Calu3 (cell line): ENCODE results near the gene PDXDC1. TPM values are rescaled to one million over a fixed set of nuclear protein-coding genes. Genes with fewer than 3 reads are reported as not detected.
"Not testable (repeated sequence)": the region's sequence is repeated elsewhere in the genome, so short reads cannot be mapped to it uniquely, and the experiment has no call there.

ENCODE experiments used
- BruUV-seq: library from RNA; stranded (reverse); fragments of 400-500 nt; replicated peaks from 2 replicates; lab custom pipeline; 2021; lab: Mats Ljungman, UMichigan
- CTCF ChIA-PET: fragments of 300-600 bp; sonication (Branson Sonifier 250); formaldehyde crosslinking; loops from one replicate; lab custom pipeline; 2022; ENCODE audit warnings: antibody characterized with exemption; lab: Charles Lee
- DNase-seq: peaks from one replicate; pipeline ENCODE4 v3.0.0; 2022
- H3K27ac Mint-ChIP-seq: one replicate; pipeline ENCODE4 v1.8.0; 2022; ENCODE audit warnings: mixed read lengths; ENCODE audit not compliant: unreplicated experiment
- H3K27me3 Mint-ChIP-seq: one replicate; pipeline ENCODE4 v1.8.0; 2022; ENCODE audit warnings: mixed read lengths; ENCODE audit not compliant: unreplicated experiment
- H3K36me3 Mint-ChIP-seq: one replicate; pipeline ENCODE4 v1.8.0; 2022; ENCODE audit warnings: mild to moderate bottlenecking, moderate library complexity, mixed read lengths; ENCODE audit not compliant: insufficient read depth, unreplicated experiment
- H3K4me1 Mint-ChIP-seq: one replicate; pipeline ENCODE4 v1.8.0; 2022; ENCODE audit warnings: mild to moderate bottlenecking, low read depth, mixed read lengths; ENCODE audit not compliant: unreplicated experiment
- H3K4me3 Mint-ChIP-seq: one replicate; pipeline ENCODE4 v1.8.0; 2022; ENCODE audit warnings: mild to moderate bottlenecking, low read depth, moderate library complexity, mixed read lengths; ENCODE audit not compliant: unreplicated experiment
- H3K9me3 Mint-ChIP-seq: one replicate; pipeline ENCODE4 v1.8.0; 2022; ENCODE audit warnings: low read depth, mixed read lengths; ENCODE audit not compliant: unreplicated experiment
- intact Hi-C: fragments of 100-400 bp; cut with micrococcal nuclease; formaldehyde crosslinking; loops from one replicate; pipeline ENCODE4 v1.10.0; 2022; ENCODE audit not compliant: unreplicated experiment
- total RNA-seq: library from RNA; stranded (reverse); gene quantifications from 2 replicates; pipeline ENCODE4 v1.2.3, GENCODE V29; 2022

The PDXDC1 gene
- total RNA-seq, 1 experiment from 2014 or later, result 171 TPM

GRCh38 chr16:15154650-15155562 is 180.1 kb downstream of the PDXDC1 start:
- H3K9me3 Mint-ChIP-seq, H3K4me1 Mint-ChIP-seq, CTCF ChIA-PET, intact Hi-C loops, BruUV-seq, H3K27ac Mint-ChIP-seq: not testable (repeated sequence)
- H3K4me3 Mint-ChIP-seq, result peak overlapping the region; percentile 70
- peak; percentile 92 for DNase-seq
- H3K36me3 Mint-ChIP-seq, result peaks cover 11% of the 10 kb centered on the region
- peaks cover 12% of the 10 kb centered on the region for H3K27me3 Mint-ChIP-seq

GRCh38 chr16:15157644-15158043 is 182.8 kb downstream of the PDXDC1 start:
- H3K4me1 Mint-ChIP-seq, CTCF ChIA-PET, intact Hi-C loops, DNase-seq, BruUV-seq, H3K4me3 Mint-ChIP-seq, H3K9me3 Mint-ChIP-seq, H3K27ac Mint-ChIP-seq: not testable (repeated sequence)
- peaks cover 11% of the 10 kb centered on the region for H3K36me3 Mint-ChIP-seq
- H3K27me3 Mint-ChIP-seq, result peaks cover 26% of the 10 kb centered on the region

- CTCF ChIA-PET, result not testable (repeated sequence)
These were observed 184.8 kb downstream of the PDXDC1 start for GRCh38 chr16:15159671-15160070.

GRCh38 chr16:15160571-15160970 is 185.7 kb downstream of the PDXDC1 start:
- intact Hi-C loops, result not testable (repeated sequence)

More at GRCh38 chr16:15159671-15160070, 184.8 kb downstream of the PDXDC1 start:
- H3K4me3 Mint-ChIP-seq, BruUV-seq, DNase-seq, H3K27ac Mint-ChIP-seq, intact Hi-C loops, H3K4me1 Mint-ChIP-seq, H3K36me3 Mint-ChIP-seq, H3K9me3 Mint-ChIP-seq: not testable (repeated sequence)
- H3K27me3 Mint-ChIP-seq, result peaks cover 26% of the 10 kb centered on the region

GRCh38 chr16:15163055-15163454 is 188.2 kb downstream of the PDXDC1 start:
- H3K4me1 Mint-ChIP-seq, intact Hi-C loops, BruUV-seq, DNase-seq, H3K27ac Mint-ChIP-seq, H3K4me3 Mint-ChIP-seq, H3K36me3 Mint-ChIP-seq, H3K9me3 Mint-ChIP-seq, CTCF ChIA-PET: not testable (repeated sequence)
- H3K27me3 Mint-ChIP-seq, result peaks cover 26% of the 10 kb centered on the region

More at GRCh38 chr16:15160571-15160970, 185.7 kb downstream of the PDXDC1 start:
- H3K4me1 Mint-ChIP-seq, H3K27ac Mint-ChIP-seq, H3K4me3 Mint-ChIP-seq, H3K36me3 Mint-ChIP-seq, DNase-seq, H3K9me3 Mint-ChIP-seq, BruUV-seq: not testable (repeated sequence)
- H3K27me3 Mint-ChIP-seq, result peaks cover 26% of the 10 kb centered on the region
- CTCF ChIA-PET, result interaction anchor here (0.6 kb wide), 1 partner anchor 800 kb away, joined by 3 read pairs; no protein-coding TSS in a partner anchor

GRCh38 chr16:15166177-15166576 is 191.4 kb downstream of the PDXDC1 start:
- H3K27ac Mint-ChIP-seq, CTCF ChIA-PET, BruUV-seq, DNase-seq, H3K36me3 Mint-ChIP-seq, intact Hi-C loops, H3K4me1 Mint-ChIP-seq, H3K9me3 Mint-ChIP-seq, H3K4me3 Mint-ChIP-seq: not testable (repeated sequence)
- H3K27me3 Mint-ChIP-seq, result peaks cover 52% of the 10 kb centered on the region

GRCh38 chr16:15168303-15168702 is 193.5 kb downstream of the PDXDC1 start:
- H3K4me3 Mint-ChIP-seq, H3K4me1 Mint-ChIP-seq, BruUV-seq, H3K27ac Mint-ChIP-seq, intact Hi-C loops, DNase-seq, H3K36me3 Mint-ChIP-seq, CTCF ChIA-PET, H3K9me3 Mint-ChIP-seq: not testable (repeated sequence)
- H3K27me3 Mint-ChIP-seq, result peaks cover 57% of the 10 kb centered on the region

- H3K4me1 Mint-ChIP-seq, BruUV-seq, H3K36me3 Mint-ChIP-seq, H3K4me3 Mint-ChIP-seq, CTCF ChIA-PET, H3K9me3 Mint-ChIP-seq, intact Hi-C loops, DNase-seq, H3K27ac Mint-ChIP-seq: not testable (repeated sequence)
- peaks cover 59% of the 10 kb centered on the region for H3K27me3 Mint-ChIP-seq
These were observed 194.3 kb downstream of the PDXDC1 start for GRCh38 chr16:15168953-15169652.

- H3K9me3 Mint-ChIP-seq, H3K36me3 Mint-ChIP-seq, BruUV-seq, H3K4me1 Mint-ChIP-seq, intact Hi-C loops, H3K4me3 Mint-ChIP-seq, CTCF ChIA-PET, DNase-seq, H3K27ac Mint-ChIP-seq: not testable (repeated sequence)
- H3K27me3 Mint-ChIP-seq, result peaks cover 63% of the 10 kb centered on the region
These were observed 205.1 kb downstream of the PDXDC1 start for GRCh38 chr16:15179909-15180308.
